ENCODE results near the gene PKIG.
"Not testable (repeated sequence)": the region's sequence is repeated elsewhere in the genome, so short reads cannot be mapped to it uniquely, and the experiment has no call there.

Gene PKIG

GRCh38 chr20:44582311-44583025 is at the start of gene PKIG:
Gene PKIG, plus strand, starts transcription at chr20:44582579. Its CDS starts 31,978 bp downstream, at chr20:44614557.
- no peak for DNase-seq

GRCh38 chr20:44532981-44533331 is 49.4 kb upstream of the PKIG start:
- no peak for DNase-seq

GRCh38 chr20:44533928-44534327 is 48.5 kb upstream of the PKIG start:
- DNase-seq, result no peak

- DNase-seq, result no peak
Measured at GRCh38 chr20:44536175-44536574, 46.2 kb upstream of the PKIG start.

- no peak for DNase-seq
Measured at GRCh38 chr20:44537993-44538392, 44.4 kb upstream of the PKIG start.

GRCh38 chr20:44540834-44541233 is 41.5 kb upstream of the PKIG start:
- no peak for DNase-seq

- no peak for DNase-seq
Measured at GRCh38 chr20:44541992-44542391, 40.4 kb upstream of the PKIG start.

GRCh38 chr20:44542890-44543289 is 39.5 kb upstream of the PKIG start:
- no peak for DNase-seq

GRCh38 chr20:44543358-44543757 is 39.0 kb upstream of the PKIG start:
- DNase-seq, result no peak

GRCh38 chr20:44544263-44544662 is 38.1 kb upstream of the PKIG start:
- no peak for DNase-seq

- DNase-seq, result no peak
Measured at GRCh38 chr20:44547419-44547818, 35.0 kb upstream of the PKIG start.

GRCh38 chr20:44549123-44549522 is 33.3 kb upstream of the PKIG start:
- no peak for DNase-seq

GRCh38 chr20:44552050-44552449 is 30.3 kb upstream of the PKIG start:
- DNase-seq, result no peak

- DNase-seq, result no peak
Measured at GRCh38 chr20:44552568-44552949, 29.8 kb upstream of the PKIG start.

GRCh38 chr20:44552950-44553908 is 29.1 kb upstream of the PKIG start:
- DNase-seq, result no peak

- no peak for DNase-seq
Measured at GRCh38 chr20:44559302-44559701, 23.1 kb upstream of the PKIG start.

GRCh38 chr20:44560229-44560628 is 22.1 kb upstream of the PKIG start:
- no peak for DNase-seq

- DNase-seq, result not testable (repeated sequence)
Measured at GRCh38 chr20:44560818-44561217, 21.6 kb upstream of the PKIG start.

GRCh38 chr20:44561876-44562275 is 20.5 kb upstream of the PKIG start:
- DNase-seq, result no peak

GRCh38 chr20:44566018-44566417 is 16.4 kb upstream of the PKIG start:
- no peak for DNase-seq

GRCh38 chr20:44566811-44567210 is 15.6 kb upstream of the PKIG start:
- no peak for DNase-seq

GRCh38 chr20:44570367-44570766 is 12.0 kb upstream of the PKIG start:
- DNase-seq, result no peak

- no peak for DNase-seq
Measured at GRCh38 chr20:44571362-44571988, 10.9 kb upstream of the PKIG start.
